AG04449 (cell line): ENCODE results near the gene ZNF597.

Experiments
- CTCF ChIA-PET: fragments of 350-600 bp; formaldehyde crosslinking; extraction: SDS; loops from one replicate; lab custom pipeline; 2021; ENCODE audit warnings: antibody characterized with exemption; lab: Yijun Ruan, JAX
- POLR2A ChIA-PET: fragments of 400-600, 350-600 bp; formaldehyde crosslinking; extraction: SDS; loops from one replicate; lab custom pipeline; 2020; ENCODE audit warnings: antibody characterized with exemption, inconsistent platforms; lab: Yijun Ruan, JAX
- DNase-seq: peaks from one replicate; pipeline ENCODE4 v3.0.0-alpha.2; 2010; ENCODE audit warnings: low read depth, low spot score
- H3K4me3 ChIP-seq: 2 replicates; pipeline ENCODE4 v1.5.1; 2011; ENCODE audit warnings: low read depth, mild to moderate bottlenecking, control low read depth, low read length
- TF ChIP-seq, protein P1 (sequence below): IDR thresholded peaks from one replicate; pipeline ENCODE4 v1.5.1; 2011; ENCODE audit warnings: mild to moderate bottlenecking, moderate library complexity, low read length, control low read depth, inconsistent platforms; ENCODE audit not compliant: insufficient read depth; ENCODE audit errors: missing control alignments

ZNF597 gene

GRCh38 chr16:3400779-3401688 lies 42.3 kb downstream of the ZNF597 start, which contains the start of the genes ZNF174 and ZSCAN32:
ZNF174 (plus strand) TSS chr16:3401215; CDS start chr16:3402005, 790 bp downstream.
ZSCAN32 (minus strand) TSS chr16:3401004; CDS start chr16:3397557, 3,447 bp downstream.
- CTCF ChIA-PET = interaction anchor here (1.4 kb wide), 1 partner anchor 8 kb away, joined by 3 read pairs; no protein-coding TSS in a partner anchor

DNA sequence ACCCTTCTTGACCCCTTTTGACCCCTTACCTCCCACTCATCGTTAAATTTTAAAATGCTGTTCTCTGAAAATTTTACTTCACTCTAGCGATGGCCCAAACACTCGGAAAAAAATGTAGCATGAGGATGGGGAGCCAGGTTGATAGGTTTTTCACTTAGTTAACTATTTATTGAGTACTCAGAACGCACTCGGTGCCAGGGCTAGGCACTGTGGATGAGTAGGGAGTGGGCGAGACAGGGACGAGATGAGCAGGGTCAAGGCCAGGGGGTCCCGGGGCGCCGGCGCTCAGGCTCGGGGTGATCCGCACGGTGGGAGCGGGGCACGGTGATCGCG lies 42.9 kb downstream of the ZNF597 start:
- POLR2A ChIA-PET = interaction anchor here (0.9 to 2.7 kb wide), 4 partner anchors 12 to 118 kb away, joined by 4 to 13 read pairs (median 4); partner anchors contain the start of genes NAA60 and ZNF597

More at GRCh38 chr16:3400779-3401688, 42.3 kb downstream of the ZNF597 start, which contains the start of the genes ZNF174 and ZSCAN32:
- POLR2A ChIA-PET = interaction anchor here (0.9 to 2.7 kb wide), 4 partner anchors 13 to 118 kb away, joined by 4 to 13 read pairs (median 4); partner anchors contain the start of genes NAA60 and ZNF597
- peak; percentile 94 for DNase-seq
- TF ChIP-seq, protein P1, sequence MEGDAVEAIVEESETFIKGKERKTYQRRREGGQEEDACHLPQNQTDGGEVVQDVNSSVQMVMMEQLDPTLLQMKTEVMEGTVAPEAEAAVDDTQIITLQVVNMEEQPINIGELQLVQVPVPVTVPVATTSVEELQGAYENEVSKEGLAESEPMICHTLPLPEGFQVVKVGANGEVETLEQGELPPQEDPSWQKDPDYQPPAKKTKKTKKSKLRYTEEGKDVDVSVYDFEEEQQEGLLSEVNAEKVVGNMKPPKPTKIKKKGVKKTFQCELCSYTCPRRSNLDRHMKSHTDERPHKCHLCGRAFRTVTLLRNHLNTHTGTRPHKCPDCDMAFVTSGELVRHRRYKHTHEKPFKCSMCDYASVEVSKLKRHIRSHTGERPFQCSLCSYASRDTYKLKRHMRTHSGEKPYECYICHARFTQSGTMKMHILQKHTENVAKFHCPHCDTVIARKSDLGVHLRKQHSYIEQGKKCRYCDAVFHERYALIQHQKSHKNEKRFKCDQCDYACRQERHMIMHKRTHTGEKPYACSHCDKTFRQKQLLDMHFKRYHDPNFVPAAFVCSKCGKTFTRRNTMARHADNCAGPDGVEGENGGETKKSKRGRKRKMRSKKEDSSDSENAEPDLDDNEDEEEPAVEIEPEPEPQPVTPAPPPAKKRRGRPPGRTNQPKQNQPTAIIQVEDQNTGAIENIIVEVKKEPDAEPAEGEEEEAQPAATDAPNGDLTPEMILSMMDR = no peak
- H3K4me3 ChIP-seq = peak within 1 kb of the TSS; percentile 92

GRCh38 chr16:3389663-3390338 lies 53.5 kb downstream of the ZNF597 start:
- POLR2A ChIA-PET = interaction anchor here (0.6 kb wide), 1 partner anchor 67 kb away, joined by 3 read pairs; no protein-coding TSS in a partner anchor
- no peak for DNase-seq
- no peak overlapping the region for H3K4me3 ChIP-seq
- CTCF ChIA-PET = no interaction called here
- TF ChIP-seq, protein P1 = no peak

More for the DNA sequence above, 42.9 kb downstream of the ZNF597 start:
- TF ChIP-seq, protein P1 = no peak
- DNase-seq = no peak
- H3K4me3 ChIP-seq = peak overlapping the region; percentile 92
- CTCF ChIA-PET = no interaction called here

- POLR2A ChIA-PET = interaction anchor here (1.5 kb wide), 1 partner anchor 13 kb away, joined by 4 read pairs; the partner anchor contains the start of genes ZNF174 and ZSCAN32
- no peak overlapping the region for H3K4me3 ChIP-seq
Measured at GRCh38 chr16:3388325-3388724, 55.0 kb downstream of the ZNF597 start.

DNA sequence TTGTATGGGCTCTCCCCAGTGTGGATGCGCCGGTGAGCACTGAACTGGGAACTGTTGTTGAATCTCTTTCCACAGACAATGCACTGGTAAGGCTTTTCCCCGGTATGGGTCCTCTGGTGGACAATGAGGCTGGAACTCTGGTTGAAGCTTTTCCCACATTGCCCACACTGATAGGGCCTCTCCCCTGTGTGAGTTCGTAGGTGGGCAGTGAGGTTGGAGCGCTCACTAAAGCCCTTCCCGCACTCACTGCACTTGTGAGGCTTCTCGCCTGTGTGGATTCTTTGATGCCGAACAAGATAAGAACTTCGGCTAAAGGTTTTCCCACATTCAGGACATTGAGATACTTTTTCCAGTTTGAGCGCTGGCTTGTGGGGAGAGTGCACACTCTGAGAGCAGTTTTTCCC lies 60.3 kb downstream of the ZNF597 start:
- CTCF ChIA-PET = no interaction called here
- DNase-seq = no peak
- POLR2A ChIA-PET = no interaction called here
- TF ChIP-seq, protein P1 = no peak
- no peak overlapping the region for H3K4me3 ChIP-seq

More at GRCh38 chr16:3388325-3388724, 55.0 kb downstream of the ZNF597 start:
- TF ChIP-seq, protein P1 = no peak
- CTCF ChIA-PET = no interaction called here
- DNase-seq = no peak
